ENCODE results near the gene ELANE.
"Not testable (repeated sequence)": the region's sequence is repeated elsewhere in the genome, so short reads cannot be mapped to it uniquely, and the experiment has no call there.

Gene ELANE

GRCh38 chr19:814152-815078, 37.7 kb upstream of the ELANE start:
- no peak for DNase-seq

- DNase-seq: no peak
These were observed 36.9 kb upstream of the ELANE start for GRCh38 chr19:815079-815774.

GRCh38 chr19:815775-816499, 36.2 kb upstream of the ELANE start:
- no peak for DNase-seq

- DNase-seq: no peak
These were observed 35.6 kb upstream of the ELANE start for GRCh38 chr19:816500-816857.

- DNase-seq: not testable (repeated sequence)
These were observed 31.9 kb upstream of the ELANE start for GRCh38 chr19:820212-820611.

GRCh38 chr19:821231-821824, 30.8 kb upstream of the ELANE start:
- no peak for DNase-seq

GRCh38 chr19:821825-822503, 30.1 kb upstream of the ELANE start, which contains the start of gene PLPPR3:
PLPPR3 (minus strand) TSS chr19:821955; CDS start chr19:821559, 396 bp downstream.
- no peak for DNase-seq

- DNase-seq: no peak
These were observed 28.5 kb upstream of the ELANE start for GRCh38 chr19:823565-824121.

- no peak for DNase-seq
These were observed 27.2 kb upstream of the ELANE start for GRCh38 chr19:824885-825284.

GRCh38 chr19:825897-826644, 26.0 kb upstream of the ELANE start:
- DNase-seq: no peak

- DNase-seq: no peak
These were observed 24.8 kb upstream of the ELANE start for GRCh38 chr19:827314-827709.

GRCh38 chr19:827710-828321, 24.3 kb upstream of the ELANE start, which contains the start of gene AZU1:
AZU1 (plus strand) TSS chr19:827837; CDS start chr19:827847, 10 bp downstream.
- DNase-seq: no peak

GRCh38 chr19:829129-829758, 22.9 kb upstream of the ELANE start:
- DNase-seq: no peak

- no peak for DNase-seq
These were observed 20.4 kb upstream of the ELANE start for GRCh38 chr19:831407-832369.

- DNase-seq: no peak
These were observed 17.9 kb upstream of the ELANE start for GRCh38 chr19:834216-834615.

GRCh38 chr19:835210-835810, 16.8 kb upstream of the ELANE start:
- DNase-seq: no peak

GRCh38 chr19:840519-841206, 11.4 kb upstream of the ELANE start, which contains the start of gene PRTN3:
PRTN3 (plus strand) TSS chr19:840999; CDS start chr19:841009, 10 bp downstream.
- DNase-seq: no peak

GRCh38 chr19:842802-843179, 9.3 kb upstream of the ELANE start:
- DNase-seq: not testable (repeated sequence)
